ENCODE measurements around the gene UPB1.

UPB1 gene

GRCh38 chr22:24566899-24567511, 71.9 kb downstream of the UPB1 start:
- DNase-seq (ENCODE audit: low spot score): no peak

GRCh38 chr22:24567668-24568067, 72.5 kb downstream of the UPB1 start:
- DNase-seq (ENCODE audit: low spot score): no peak

- DNase-seq (ENCODE audit: low spot score): no peak
These were observed 76.1 kb downstream of the UPB1 start for GRCh38 chr22:24571266-24571665.

- DNase-seq (ENCODE audit: low spot score): no peak
These were observed 81.6 kb downstream of the UPB1 start for GRCh38 chr22:24576778-24577177.

Data from globus pallidus (tissue), 1 donor.